ENCODE measurements around the gene RRP1B. TPM values are rescaled to one million over a fixed set of nuclear protein-coding genes. Genes with fewer than 3 reads are reported as not detected.

Gene RRP1B
- total and polyA plus RNA-seq, 2 of the 13 experiments (the other 11 are each of a cell fraction or from before 2014, with no cell fraction given): 16.3 to 46.2 TPM

GRCh38 chr21:43697758-43698643, 38.6 kb downstream of the RRP1B start:
- Histone ChIP-seq H3K27me3 (ENCODE audit: control insufficient read depth in 1 of 2, insufficient read depth in 2 of 2, low read length in 2 of 2) (no peaks in the 10 kb centered on the region), H3K36me3 (replicated peaks in 1 of 2; ENCODE audit: control insufficient read depth in 1 of 2, insufficient read depth in 2 of 2, low read length in 2 of 2) (peaks cover 12 to 24% of the 10 kb centered on the region in 2 experiments; a peak in 4 of 5 replicates), H4K20me1 (ENCODE audit: insufficient read depth, low read length) (no peaks in the 10 kb centered on the region), H3K9ac (ENCODE audit: insufficient read depth, low read depth, low read length) (0 out of 2 replicates have a peak overlapping the region, but pooled peaks have one; percentile 34), H3K4me2 (ENCODE audit: low read depth, low read length) (peak overlapping the region; percentile 40), H3K27ac (ENCODE audit: extremely low read length, insufficient read depth, low read length) (peak overlapping the region; percentile 69), H3K4me3 (replicated peaks in 1 of 3; ENCODE audit: insufficient read depth in 1 of 3, low read depth in 2 of 3, low read length in 3 of 3) (peak overlapping the region in 1 of 3 experiments; percentile 28; a peak in 2 of 6 replicates), H3K9me3 (ENCODE audit: low read length) (no peaks in the 10 kb centered on the region), H2AFZ (ENCODE audit: low read length) (no peak overlapping the region), H3K4me1 (ENCODE audit: insufficient read depth, low read length) (peaks cover 65% of the 10 kb centered on the region), H3K79me2 (ENCODE audit: insufficient read depth, low read length) (no peaks in the 10 kb centered on the region)
- intact Hi-C loops (cut with micrococcal nuclease; ENCODE audit: unreplicated experiment) (no loop called here), in situ Hi-C loops (cut with HindIII; ENCODE audit: extremely low pct_ligation_motif_present, low pct_unique_long_range_greater_than_20kb) (no loop called here)
- DNase-seq (ENCODE audit: low spot score): peak; percentile 57
- ATAC-seq: peak; percentile 26
- peak; percentile 8 for FAIRE-seq
- ChIA-PET CTCF (ENCODE audit: low intra/inter-chr PET ratio, low total read pairs) (no interaction called here), POLR2A (interaction anchor here (1.9 kb wide), 1 partner anchor 30 kb away, joined by 13 read pairs; no protein-coding TSS in a partner anchor)
- BruUV-seq (replicated peaks): no TSS peak
- WGBS (ENCODE audit: low lambda C conversion rate): 38% methylated on average over 10 of the region's 11 CpGs
- TF ChIP-seq ZSCAN29 (CRISPR knock-in tag; conservative IDR thresholded peaks at IDR 0.05) (no peak), CREB3 (CRISPR knock-in tag; IDR thresholded peaks at IDR 0.05) (no peak), EED (CRISPR knock-in tag; IDR thresholded peaks at IDR 0.05) (no peak), HDAC2 (CRISPR knock-in tag; IDR thresholded peaks at IDR 0.05) (no peak), SOX13 (IDR thresholded peaks at IDR 0.05) (no peak), SOX13 (CRISPR knock-in tag; conservative IDR thresholded peaks at IDR 0.05 in 1 of 2, IDR thresholded peaks at IDR 0.05 in 1 of 2) (peak in 1 of 2 experiments; percentile 27; a peak in 1 of 4 replicates), ZNF687 (CRISPR knock-in tag; IDR thresholded peaks at IDR 0.05) (peak; percentile 32), ZNF354B (CRISPR knock-in tag; IDR thresholded peaks at IDR 0.05) (no peak), IKZF5 (CRISPR knock-in tag; IDR thresholded peaks at IDR 0.05) (no peak), MXD4 (CRISPR knock-in tag; IDR thresholded peaks at IDR 0.05) (no peak), ZNF12 (CRISPR knock-in tag; IDR thresholded peaks at IDR 0.05) (0 out of 2 replicates have a peak, but pooled peaks have one; percentile 32), TARDBP (CRISPR knock-in tag; IDR thresholded peaks at IDR 0.05) (no peak), FOXA1 (IDR thresholded peaks at IDR 0.05) (no peak), FOXA1 (CRISPR knock-in tag; IDR thresholded peaks at IDR 0.05) (no peak), SPEN (CRISPR knock-in tag; IDR thresholded peaks at IDR 0.05; ENCODE audit: low read depth) (no peak), PPARG (CRISPR knock-in tag; conservative IDR thresholded peaks at IDR 0.05) (no peak), ZNF768 (CRISPR knock-in tag; IDR thresholded peaks at IDR 0.05) (no peak), ZNF160 (CRISPR knock-in tag; IDR thresholded peaks at IDR 0.05) (no peak), ELF4 (CRISPR knock-in tag; IDR thresholded peaks at IDR 0.05; ENCODE audit: borderline replicate concordance) (no peak), THAP11 (CRISPR knock-in tag; IDR thresholded peaks at IDR 0.05) (no peak)
